Retinal pigment epithelial cell (primary cell): Measurements from ENCODE around the gene OR4D11.
A peak's percentile ranks its signal among the peaks of the same experiment; 100 is the strongest.

Source experiments
- DNase-seq: peaks from one replicate; pipeline ENCODE4 v3.0.0-alpha.2; 2010; ENCODE audit warnings: low read depth
- H3K4me3 ChIP-seq: 2 replicates; pipeline ENCODE4 v1.5.1; 2011; ENCODE audit warnings: mild to moderate bottlenecking, low read length, control low read depth, moderate library complexity
- CTCF ChIP-seq: conservative IDR thresholded peaks from 2 replicates; pipeline ENCODE4 v1.5.1; 2011; ENCODE audit warnings: low read depth, low read length, control low read depth, inconsistent platforms

OR4D11 gene

GRCh38 chr11:59548309-59548656 is 44.9 kb downstream of the OR4D11 start:
- TF ChIP-seq CTCF, result no peak
- no peak for DNase-seq
- no peak overlapping the region for H3K4me3 ChIP-seq

DNA sequence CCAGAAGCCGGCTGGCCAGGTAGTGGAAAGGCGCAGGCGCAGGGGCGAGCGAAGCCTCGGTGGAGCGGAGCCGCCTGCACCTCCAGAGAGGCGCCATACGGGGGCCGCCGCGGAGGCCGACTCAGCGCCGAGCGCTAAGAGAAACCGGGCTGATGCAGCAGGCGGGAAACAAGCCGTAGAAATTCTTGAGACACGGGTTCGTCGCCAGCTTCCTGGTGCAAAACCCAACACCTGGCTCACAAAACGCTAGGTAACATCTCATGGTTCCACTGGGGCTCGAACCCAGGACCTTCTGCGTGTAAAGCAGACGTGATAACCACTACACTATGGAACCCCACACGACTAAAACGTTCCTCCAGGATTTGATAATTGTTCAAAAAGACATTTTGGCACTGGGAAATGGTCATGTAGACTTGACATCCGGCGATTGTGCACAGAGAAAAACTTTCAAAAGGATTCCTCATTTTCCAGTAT is 47.0 kb downstream of the OR4D11 start:
- TF ChIP-seq CTCF, result peak; percentile 42
- no peak for DNase-seq
- H3K4me3 ChIP-seq, result peak overlapping the region; percentile 60

- peak overlapping the region; percentile 60 for H3K4me3 ChIP-seq
- no peak for TF ChIP-seq CTCF
- DNase-seq, result no peak
Measured at GRCh38 chr11:59550842-59551658, 47.7 kb downstream of the OR4D11 start.

- DNase-seq, result no peak
Measured at GRCh38 chr11:59551659-59552521, 48.5 kb downstream of the OR4D11 start.

GRCh38 chr11:59552844-59553243 is 49.5 kb downstream of the OR4D11 start:
- TF ChIP-seq CTCF, result no peak
- H3K4me3 ChIP-seq, result no peak overlapping the region

More at GRCh38 chr11:59551659-59552521, 48.5 kb downstream of the OR4D11 start:
- H3K4me3 ChIP-seq, result peak overlapping the region; percentile 60
- no peak for TF ChIP-seq CTCF

DNA sequence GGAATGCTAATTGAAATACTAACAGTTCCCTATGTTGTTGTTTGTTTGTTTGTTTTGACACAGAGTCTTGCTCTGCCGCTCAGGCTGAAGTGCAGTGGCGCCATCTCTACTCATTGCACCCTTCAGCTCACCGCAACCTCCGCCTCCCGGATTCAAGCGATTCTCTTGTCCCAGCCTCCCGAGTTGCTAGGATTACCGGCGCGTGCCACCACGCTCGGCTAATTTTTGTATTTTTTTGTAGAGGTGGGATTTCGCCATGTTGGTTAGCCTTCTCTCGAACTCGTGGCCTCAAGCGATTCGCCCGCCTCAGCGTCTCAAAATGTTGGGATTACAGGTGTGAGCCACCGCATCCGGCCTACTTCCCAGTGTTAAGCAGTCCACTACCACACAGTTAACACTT is 49.9 kb downstream of the OR4D11 start:
- no peak overlapping the region for H3K4me3 ChIP-seq
- TF ChIP-seq CTCF, result no peak
- DNase-seq, result no peak

More at GRCh38 chr11:59552844-59553243, 49.5 kb downstream of the OR4D11 start:
- no peak for DNase-seq
